MM.1S (cell line): ENCODE data around the gene C1orf232.

ENCODE experiments used
- DNase-seq: peaks from one replicate; pipeline ENCODE4 v3.0.0-alpha.2; 2015
- H2AFZ ChIP-seq: fragments of 300-600 bp; sonication (generic); 2 replicates; pipeline ENCODE4 v1.6.0; 2016; ENCODE audit warnings: antibody characterized with exemption, low read length
- H3F3A ChIP-seq: fragments of 300-600 bp; sonication (generic); 2 replicates; pipeline ENCODE4 v1.6.1; 2016; ENCODE audit warnings: mild to moderate bottlenecking, antibody characterized with exemption, low read length, moderate library complexity, mixed read lengths; ENCODE audit not compliant: insufficient read depth
- H3K27ac ChIP-seq: fragments of 300-600 bp; sonication (generic); 2 replicates; pipeline ENCODE4 v1.5.1; 2016; ENCODE audit warnings: mild to moderate bottlenecking, low read length
- H3K27me3 ChIP-seq: fragments of 300-600 bp; sonication (generic); replicated peaks from 2 replicates; pipeline ENCODE4 v1.6.0; 2016; ENCODE audit warnings: low read length; ENCODE audit not compliant: insufficient read depth
- H3K36me3 ChIP-seq: fragments of 300-600 bp; sonication (generic); replicated peaks from 2 replicates; pipeline ENCODE4 v1.6.1; 2016; ENCODE audit warnings: mild to moderate bottlenecking, low read length, mixed read lengths; ENCODE audit not compliant: insufficient read depth
- H3K4me1 ChIP-seq: fragments of 300-600 bp; sonication (generic); 2 replicates; pipeline ENCODE4 v1.6.1; 2016; ENCODE audit warnings: low read length, mixed read lengths
- H3K4me2 ChIP-seq: fragments of 300-600 bp; sonication (generic); 2 replicates; pipeline ENCODE4 v1.6.0; 2016; ENCODE audit warnings: low read depth, low read length
- H3K4me3 ChIP-seq: fragments of 300-600 bp; sonication (generic); 2 replicates; pipeline ENCODE4 v1.5.1; 2016; ENCODE audit warnings: low read length, mixed read lengths
- H3K79me2 ChIP-seq: fragments of 300-600 bp; sonication (generic); 2 replicates; pipeline ENCODE4 v1.6.1; 2016; ENCODE audit warnings: mixed run types, low read length, mixed read lengths
- H3K9ac ChIP-seq: fragments of 300-600 bp; sonication (generic); 2 replicates; pipeline ENCODE4 v1.6.1; 2016; ENCODE audit warnings: low read length, mixed read lengths
- H3K9me2 ChIP-seq: fragments of 300-600 bp; sonication (generic); replicated peaks from 2 replicates; pipeline ENCODE4 v1.6.1; 2016; ENCODE audit warnings: mild to moderate bottlenecking, low read length, mixed read lengths; ENCODE audit not compliant: insufficient read depth
- H3K9me3 ChIP-seq: fragments of 300-600 bp; sonication (generic); replicated peaks from 2 replicates; pipeline ENCODE4 v1.6.1; 2016; ENCODE audit warnings: mild to moderate bottlenecking, low read length, mixed read lengths; ENCODE audit not compliant: insufficient read depth
- H4K20me1 ChIP-seq: fragments of 300-600 bp; sonication (generic); 2 replicates; pipeline ENCODE4 v1.6.1; 2016; ENCODE audit warnings: mild to moderate bottlenecking, low read length, moderate library complexity, mixed read lengths; ENCODE audit not compliant: insufficient read depth
- CTCF ChIP-seq: fragments of 300-600 bp; sonication (generic); IDR thresholded peaks from 2 replicates; pipeline ENCODE4 v1.5.1; 2016; ENCODE audit warnings: antibody characterized with exemption, low read length, mixed read lengths
- EZH2 ChIP-seq: fragments of 300-600 bp; sonication (generic); optimal IDR thresholded peaks from 2 replicates; pipeline ENCODE3; 2017; ENCODE audit warnings: low read depth, mild to moderate bottlenecking, antibody characterized with exemption, low read length, mixed read lengths
- EZH2phosphoT487 ChIP-seq: fragments of 300-600 bp; sonication (generic); IDR thresholded peaks from 2 replicates; pipeline ENCODE4 v1.6.1; 2018; ENCODE audit warnings: antibody characterized with exemption, low read length

Gene C1orf232

DNA sequence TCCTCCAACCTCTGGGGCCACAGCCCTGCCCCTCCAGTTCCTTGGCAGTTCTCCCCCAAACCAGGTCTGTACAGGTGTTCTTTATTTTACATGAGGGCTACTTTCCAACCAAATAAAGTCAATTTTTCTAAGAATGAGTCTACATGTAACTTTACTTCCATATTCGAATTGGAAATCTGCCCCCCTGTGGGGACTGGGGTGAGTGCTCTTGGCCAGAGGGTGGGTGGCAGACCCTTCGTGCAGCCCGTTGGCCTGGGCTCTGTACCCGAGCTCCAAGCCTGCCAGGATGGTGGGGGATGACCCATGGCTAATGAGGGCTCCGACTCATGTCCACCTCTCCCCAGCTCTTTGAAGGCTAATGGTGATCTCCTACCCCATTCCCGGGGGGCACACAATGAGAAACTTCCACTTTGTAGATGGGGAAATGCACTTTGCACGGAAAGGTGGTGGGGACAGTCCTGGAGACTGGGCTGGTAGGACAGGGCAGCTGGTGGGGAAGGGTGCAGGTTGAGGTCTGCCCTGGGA lies 21.1 kb upstream of the C1orf232 start:
- no peaks in the 10 kb centered on the region for H3K9me2 ChIP-seq
- H3K27ac ChIP-seq: no peak overlapping the region
- no peaks in the 10 kb centered on the region; the same call in 1 of the 2 replicates for H3K4me1 ChIP-seq
- no peaks in the 10 kb centered on the region for H4K20me1 ChIP-seq
- H3K4me3 ChIP-seq: no peak overlapping the region
- no peaks in the 10 kb centered on the region for H3K9me3 ChIP-seq
- H3K36me3 ChIP-seq: no peaks in the 10 kb centered on the region
- TF ChIP-seq EZH2phosphoT487: no peak
- TF ChIP-seq CTCF: no peak
- TF ChIP-seq EZH2: no peak
- H3F3A ChIP-seq: no peaks in the 10 kb centered on the region
- H2AFZ ChIP-seq: no peak overlapping the region
- no peak overlapping the region for H3K9ac ChIP-seq
- no peak for DNase-seq
- H3K27me3 ChIP-seq: 0 out of 2 replicates have a peak, but pooled peaks cover 3% of the 10 kb centered on the region
- H3K79me2 ChIP-seq: no peaks in the 10 kb centered on the region
- H3K4me2 ChIP-seq: no peak overlapping the region

DNA sequence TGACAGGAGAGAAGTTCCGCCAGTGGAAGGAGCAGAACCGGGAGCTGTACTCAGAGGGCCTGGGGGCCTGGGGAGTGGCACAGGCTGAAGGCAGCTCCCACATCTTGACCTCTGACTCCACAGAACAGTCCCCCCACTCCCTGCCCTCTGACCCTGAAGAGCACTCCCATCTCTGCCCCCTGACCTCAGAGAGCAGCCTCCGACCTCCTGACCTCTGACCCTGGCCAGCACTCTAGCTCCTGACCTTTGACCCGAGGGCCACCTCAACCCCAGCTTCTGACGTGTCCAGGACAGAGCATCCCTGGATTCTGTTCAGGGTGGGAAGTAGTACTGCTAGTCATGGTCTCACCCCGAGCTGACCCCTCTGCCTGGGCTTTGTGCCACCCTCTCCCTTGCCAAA lies 20.6 kb upstream of the C1orf232 start:
- no peak for TF ChIP-seq CTCF
- TF ChIP-seq EZH2: no peak
- no peak for TF ChIP-seq EZH2phosphoT487
- Histone ChIP-seq H3K36me3 (no peaks in the 10 kb centered on the region), H3K4me3 (no peak overlapping the region), H3K9me3 (no peaks in the 10 kb centered on the region), H3F3A (no peaks in the 10 kb centered on the region), H3K4me1 (no peaks in the 10 kb centered on the region; the same call in 1 of the 2 replicates), H3K27ac (no peak overlapping the region), H4K20me1 (no peaks in the 10 kb centered on the region), H3K9ac (no peak overlapping the region), H3K27me3 (0 out of 2 replicates have a peak, but pooled peaks cover 3% of the 10 kb centered on the region), H3K4me2 (no peak overlapping the region), H3K9me2 (no peaks in the 10 kb centered on the region), H2AFZ (no peak overlapping the region), H3K79me2 (no peaks in the 10 kb centered on the region)
- no peak for DNase-seq

DNA sequence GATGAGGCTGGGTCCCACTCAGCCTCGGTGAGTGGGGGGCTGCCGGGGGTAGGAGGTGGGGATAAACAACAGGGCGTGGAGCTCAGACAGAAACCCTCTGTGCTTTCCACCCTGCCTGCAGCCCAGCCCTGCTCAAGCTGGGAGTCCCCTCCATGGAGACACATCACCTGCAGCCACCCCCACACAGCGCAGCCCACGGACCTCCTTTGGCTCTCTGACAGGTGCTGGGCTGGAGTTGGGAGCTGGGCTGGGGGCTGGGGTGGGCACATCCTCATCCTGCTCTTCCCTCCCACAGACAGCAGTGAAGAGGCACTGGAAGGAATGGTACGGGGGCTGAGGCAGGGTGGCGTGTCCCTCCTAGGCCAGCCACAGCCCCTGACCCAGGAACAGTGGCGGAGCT lies 19.7 kb upstream of the C1orf232 start:
- no peaks in the 10 kb centered on the region for H3F3A ChIP-seq
- H3K36me3 ChIP-seq: no peaks in the 10 kb centered on the region
- H3K4me3 ChIP-seq: no peak overlapping the region
- DNase-seq: no peak
- 0 out of 2 replicates have a peak, but pooled peaks cover 3% of the 10 kb centered on the region for H3K27me3 ChIP-seq
- no peaks in the 10 kb centered on the region for H3K9me3 ChIP-seq
- TF ChIP-seq EZH2phosphoT487 (no peak), EZH2 (no peak), CTCF (no peak)
- H3K4me2 ChIP-seq: no peak overlapping the region
- H3K79me2 ChIP-seq: no peaks in the 10 kb centered on the region
- no peak overlapping the region for H3K27ac ChIP-seq
- no peaks in the 10 kb centered on the region for H3K9me2 ChIP-seq
- no peak overlapping the region for H2AFZ ChIP-seq
- no peak overlapping the region for H3K9ac ChIP-seq
- no peaks in the 10 kb centered on the region; the same call in 1 of the 2 replicates for H3K4me1 ChIP-seq
- no peaks in the 10 kb centered on the region for H4K20me1 ChIP-seq
